Stimulated activated CD8-positive, alpha-beta memory T cell treated with anti-CD3 and anti-CD28 coated beads, Interleukin-12 subunit alpha, Interleukin-12 subunit beta, amount 100 ng/mL, for 1 hour (primary cell): ENCODE data around the gene ARHGEF39.
A peak's percentile ranks its signal among the peaks of the same experiment; 100 is the strongest.

Experiments used
- DNase-seq: peaks from one replicate; pipeline ENCODE4 v3.0.0-alpha.2; 2020; ENCODE audit warnings: low read depth

Gene ARHGEF39

GRCh38 chr9:35675204-35675603 lies 10.2 kb upstream of the ARHGEF39 start:
- DNase-seq = no peak

- DNase-seq = no peak
Observed at GRCh38 chr9:35674025-35674361, 9.0 kb upstream of the ARHGEF39 start.

- DNase-seq = no peak
Observed at GRCh38 chr9:35673132-35674024, 8.4 kb upstream of the ARHGEF39 start, which contains the start of gene CA9. Gene CA9, plus strand, starts transcription at chr9:35673928. Its CDS starts 32 bp downstream, at chr9:35673960.

- DNase-seq = no peak
Observed at GRCh38 chr9:35669331-35670145, 4.5 kb upstream of the ARHGEF39 start.

GRCh38 chr9:35667939-35668338 lies 2.9 kb upstream of the ARHGEF39 start:
- DNase-seq = no peak

GRCh38 chr9:35666549-35666948 lies 1.6 kb upstream of the ARHGEF39 start:
- no peak for DNase-seq

- DNase-seq = no peak
Observed at GRCh38 chr9:35666045-35666444, 1.1 kb upstream of the ARHGEF39 start.

- DNase-seq = no peak
Observed at GRCh38 chr9:35665471-35665818, 450 bp upstream of the ARHGEF39 start.

GRCh38 chr9:35662437-35662836 lies 2.6 kb downstream of the ARHGEF39 start:
- DNase-seq = no peak

- DNase-seq = no peak
Observed at GRCh38 chr9:35661756-35662350, 3.1 kb downstream of the ARHGEF39 start.

- no peak for DNase-seq
Observed at GRCh38 chr9:35660966-35661415, 4.0 kb downstream of the ARHGEF39 start.

- DNase-seq = no peak
Observed at GRCh38 chr9:35659340-35659739, 5.7 kb downstream of the ARHGEF39 start.

- no peak for DNase-seq
Observed at GRCh38 chr9:35658968-35659220, 6.1 kb downstream of the ARHGEF39 start.

- DNase-seq = peak; percentile 69
Observed at GRCh38 chr9:35658137-35658967, 6.6 kb downstream of the ARHGEF39 start, which contains the start of gene CCDC107. Gene CCDC107, plus strand, starts transcription at chr9:35658292. Its CDS starts 88 bp downstream, at chr9:35658380.

GRCh38 chr9:35657546-35658136 lies 7.4 kb downstream of the ARHGEF39 start, which contains the start of gene RMRP:
Gene RMRP, minus strand, starts transcription at chr9:35658019.
- DNase-seq = peak; percentile 78

- DNase-seq = no peak
Observed at GRCh38 chr9:35656831-35657545, 8.0 kb downstream of the ARHGEF39 start.

- no peak for DNase-seq
Observed at GRCh38 chr9:35656348-35656747, 8.6 kb downstream of the ARHGEF39 start.

GRCh38 chr9:35653611-35654010 lies 11.4 kb downstream of the ARHGEF39 start:
- no peak for DNase-seq

GRCh38 chr9:35652829-35653209 lies 12.2 kb downstream of the ARHGEF39 start:
- no peak for DNase-seq

GRCh38 chr9:35651956-35652828 lies 12.8 kb downstream of the ARHGEF39 start:
- no peak for DNase-seq
